ELF-1 (cell line): ENCODE results near the gene R3HDM1.
"Not testable (repeated sequence)": the region's sequence is repeated elsewhere in the genome, so short reads cannot be mapped to it uniquely, and the experiment has no call there.

Experiments
- DNase-seq: peaks from one replicate; pipeline ENCODE4 v3.0.0-alpha.2; 2016; ENCODE audit warnings: low read depth, low spot score

Gene R3HDM1

DNA sequence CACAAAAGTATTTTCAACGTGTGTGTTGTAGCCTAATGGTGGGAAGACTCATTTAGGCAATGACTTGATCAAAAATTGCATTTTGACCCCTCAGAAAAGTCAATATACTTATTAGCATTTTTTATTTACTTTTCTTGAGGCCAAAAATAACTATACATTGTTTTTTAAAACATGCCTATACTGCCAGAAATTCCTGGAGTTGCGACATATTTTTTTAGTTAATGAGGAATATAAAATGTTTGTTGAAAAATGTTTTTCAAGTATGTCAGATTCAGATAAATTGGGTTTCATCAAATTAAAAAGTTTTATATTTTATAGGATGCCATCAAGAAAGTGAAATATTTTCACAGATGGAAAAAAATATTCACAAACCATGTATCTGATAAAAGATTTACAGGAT lies 39.6 kb downstream of the R3HDM1 start:
- DNase-seq, result no peak

DNA sequence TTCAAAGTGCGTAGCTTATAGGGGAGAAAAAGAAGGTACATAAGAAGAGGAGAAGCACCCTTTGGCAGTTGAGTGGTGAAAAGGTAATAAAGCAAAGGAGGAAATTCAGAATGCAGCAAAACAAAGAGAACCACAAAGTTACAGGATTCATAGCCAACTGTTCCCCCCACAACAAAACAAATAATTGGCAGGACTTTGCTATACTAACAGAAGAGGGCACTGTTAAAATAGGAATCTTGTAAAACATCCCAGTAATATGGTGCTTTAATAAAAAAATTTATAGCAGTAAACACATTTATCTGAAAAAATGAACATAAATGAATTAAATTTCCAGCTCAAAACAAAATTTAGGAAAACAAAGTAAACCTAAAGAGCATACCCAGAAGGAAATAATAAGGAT lies 42.3 kb downstream of the R3HDM1 start:
- no peak for DNase-seq

DNA sequence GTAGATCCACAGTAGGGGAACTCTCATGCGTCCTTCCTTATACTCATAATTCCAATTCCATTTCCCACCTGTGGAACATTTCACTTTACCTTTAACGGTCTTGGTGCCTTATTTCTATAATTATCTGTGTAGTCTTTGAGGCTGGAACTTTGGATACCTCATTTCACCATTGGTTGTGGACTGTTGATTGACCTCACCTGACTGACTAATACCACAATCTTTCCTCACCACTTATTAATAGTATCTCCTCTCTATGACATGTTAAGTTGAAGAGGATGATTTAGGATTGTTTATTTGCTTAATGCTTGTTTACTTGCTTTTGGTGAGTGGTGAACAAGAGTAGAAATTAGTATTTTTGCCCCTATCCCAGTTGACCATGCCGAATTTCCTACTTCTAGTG lies 50.0 kb downstream of the R3HDM1 start:
- no peak for DNase-seq

DNA sequence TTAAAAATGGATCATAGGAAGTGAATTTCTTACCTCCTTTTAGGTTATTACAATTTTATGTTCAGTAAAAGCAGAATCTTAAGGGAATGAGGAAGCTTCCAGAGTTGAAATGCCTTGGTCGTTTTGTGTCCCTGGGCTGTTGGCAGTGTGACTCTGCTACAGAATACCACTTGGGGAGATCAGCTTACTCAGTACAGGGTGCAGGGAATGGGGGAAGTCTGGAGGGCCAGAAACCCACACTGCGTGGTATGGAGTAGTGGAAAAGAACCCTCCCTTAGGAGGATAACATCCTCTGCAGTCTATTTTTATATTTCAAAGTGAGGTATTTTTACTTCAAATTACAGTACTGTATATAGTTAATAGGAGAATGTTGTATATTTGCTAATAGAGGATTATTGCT lies 51.1 kb downstream of the R3HDM1 start:
- DNase-seq, result no peak

DNA sequence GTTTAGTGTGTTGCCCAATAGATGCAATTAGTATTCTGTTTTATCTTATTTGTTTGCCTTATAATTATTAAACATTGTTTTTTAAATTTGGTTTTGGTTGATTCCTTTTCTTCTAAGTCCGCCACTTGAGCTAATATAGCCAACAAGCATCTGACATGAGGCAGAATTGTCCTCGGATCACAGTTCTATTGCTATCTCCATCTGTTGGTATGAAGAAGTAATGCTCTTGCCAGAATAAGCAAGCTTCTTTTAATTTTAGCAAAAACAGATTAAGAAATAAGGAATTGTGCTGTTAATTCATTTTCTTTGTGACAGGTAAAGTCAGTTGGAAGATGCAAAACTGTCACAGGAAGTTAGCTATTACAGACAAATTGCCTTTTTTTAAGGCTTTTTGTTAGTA lies 54.3 kb downstream of the R3HDM1 start:
- DNase-seq, result no peak

DNA sequence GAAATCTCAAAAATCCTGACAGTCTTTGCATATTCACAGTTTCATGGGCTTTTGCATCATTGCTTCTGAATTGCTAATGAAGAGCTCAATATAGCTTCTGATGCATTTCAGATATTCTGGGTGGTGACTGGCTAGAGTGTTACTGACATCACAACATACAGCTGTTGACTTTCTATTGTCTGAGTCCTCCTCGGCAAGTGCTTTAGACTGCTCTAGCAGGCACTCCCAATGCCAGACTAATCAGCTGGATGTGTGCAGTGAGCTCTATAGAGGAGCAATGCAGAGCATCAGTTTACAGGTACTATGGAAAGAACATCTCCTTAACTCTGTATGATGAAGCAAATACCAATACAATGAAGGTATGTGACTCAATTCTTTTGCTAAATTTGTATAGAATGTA lies 54.9 kb downstream of the R3HDM1 start:
- no peak for DNase-seq

DNA sequence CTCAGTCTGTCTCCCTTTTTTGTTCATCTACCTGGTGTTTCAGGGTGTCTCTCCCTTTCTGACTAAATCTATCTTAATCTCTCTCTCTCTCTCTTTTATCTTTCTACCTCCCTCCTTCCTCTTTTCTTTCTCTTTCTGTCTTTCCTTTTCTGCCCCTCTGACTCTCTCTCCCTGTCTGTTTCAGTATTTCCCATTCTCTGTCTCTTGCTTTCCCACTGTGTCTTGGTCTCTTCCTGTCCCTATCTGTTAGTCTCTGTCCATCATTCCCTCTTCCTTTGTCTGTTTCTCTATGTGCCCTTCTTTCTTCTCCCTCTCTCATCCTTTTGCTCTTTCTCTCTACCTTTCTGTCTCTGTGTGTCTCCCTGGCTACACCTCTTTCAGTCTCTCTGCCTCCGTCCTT lies 56.7 kb downstream of the R3HDM1 start:
- DNase-seq, result no peak

DNA sequence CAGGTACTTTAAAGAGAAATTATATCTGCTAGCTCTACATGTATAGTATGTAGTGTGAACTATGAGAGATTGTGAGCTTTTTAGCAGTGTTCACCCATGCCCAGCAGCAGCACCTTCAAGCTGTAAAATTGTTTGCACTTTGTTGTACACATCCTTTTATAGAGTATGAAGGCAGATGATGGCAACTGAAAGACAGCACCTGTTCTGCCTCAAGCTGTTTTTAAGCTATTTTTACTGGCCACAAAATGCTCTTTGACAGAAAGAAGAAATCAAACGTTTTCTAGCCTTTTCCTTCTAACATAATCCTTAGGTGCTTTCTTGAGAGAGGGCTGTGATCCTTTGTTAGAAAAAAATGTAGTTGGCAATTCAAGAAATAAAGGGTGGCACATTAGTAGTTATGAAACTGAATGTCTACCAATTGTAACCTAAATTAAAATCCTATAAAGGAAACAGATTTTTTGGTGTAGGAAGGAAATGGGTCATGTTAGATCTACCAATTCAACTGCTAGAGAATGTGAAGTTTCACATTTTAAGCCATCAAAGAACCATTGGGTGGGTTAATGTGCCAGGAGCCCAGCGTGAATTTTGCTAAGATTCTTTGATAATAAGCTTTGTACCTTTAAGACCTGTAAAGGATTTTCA lies 59.5 kb downstream of the R3HDM1 start:
- DNase-seq, result no peak

DNA sequence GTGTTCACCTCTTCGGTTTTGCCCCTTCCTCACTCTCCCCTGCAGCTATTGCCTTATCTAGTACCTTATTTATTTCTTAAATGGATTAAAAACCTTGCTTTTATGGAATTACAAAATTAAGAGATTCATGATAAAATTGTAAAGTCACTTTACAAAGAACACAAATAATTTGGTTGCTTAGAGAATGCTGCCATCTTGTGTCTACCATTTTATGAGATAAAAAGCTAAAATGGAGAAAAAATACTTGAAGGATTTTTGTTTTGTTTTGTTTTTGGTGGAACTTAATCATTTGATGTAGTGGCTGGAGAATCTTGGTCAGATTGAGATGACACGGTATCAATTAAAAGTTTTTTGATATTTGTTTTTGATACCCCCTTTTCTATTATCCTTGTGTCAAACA lies 69.6 kb downstream of the R3HDM1 start:
- DNase-seq, result no peak

DNA sequence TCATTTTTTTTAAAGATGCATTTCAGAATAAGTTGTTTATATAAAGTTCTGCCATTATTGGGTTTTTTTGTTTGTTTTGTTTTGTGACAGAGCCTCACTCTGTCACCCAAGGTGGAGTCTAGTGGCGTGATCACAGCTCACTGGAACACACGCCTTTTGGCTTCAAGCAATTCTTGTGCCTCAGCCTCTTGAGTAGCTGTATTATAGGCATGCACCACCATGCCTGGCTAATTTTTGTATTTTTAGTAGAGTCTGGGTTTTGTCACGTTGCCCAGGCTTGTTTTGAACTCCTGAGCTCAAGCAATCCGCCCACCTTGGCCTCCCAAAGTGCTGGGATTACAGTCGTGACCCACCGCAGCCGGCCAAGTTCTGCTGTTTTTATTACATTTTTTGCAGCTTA lies 72.3 kb downstream of the R3HDM1 start:
- no peak for DNase-seq

DNA sequence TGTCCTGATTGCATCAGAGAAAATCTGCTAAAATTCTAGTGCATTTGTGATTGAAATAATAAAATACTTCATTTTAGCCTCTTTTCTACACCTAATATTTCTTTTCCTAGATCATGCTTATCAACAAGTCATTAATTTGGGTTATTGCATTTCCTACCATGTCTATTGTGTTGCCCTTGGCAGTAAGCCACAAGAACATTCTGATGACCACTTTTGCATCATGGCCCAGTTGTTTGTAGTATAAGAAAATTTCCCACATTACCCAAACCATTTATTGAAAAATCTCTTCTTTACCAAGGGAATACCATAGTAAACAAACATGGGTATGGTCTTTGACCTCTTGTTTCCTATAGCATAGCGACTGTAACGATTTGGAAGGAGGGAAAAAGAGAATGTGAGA lies 76.3 kb downstream of the R3HDM1 start:
- DNase-seq, result no peak

DNA sequence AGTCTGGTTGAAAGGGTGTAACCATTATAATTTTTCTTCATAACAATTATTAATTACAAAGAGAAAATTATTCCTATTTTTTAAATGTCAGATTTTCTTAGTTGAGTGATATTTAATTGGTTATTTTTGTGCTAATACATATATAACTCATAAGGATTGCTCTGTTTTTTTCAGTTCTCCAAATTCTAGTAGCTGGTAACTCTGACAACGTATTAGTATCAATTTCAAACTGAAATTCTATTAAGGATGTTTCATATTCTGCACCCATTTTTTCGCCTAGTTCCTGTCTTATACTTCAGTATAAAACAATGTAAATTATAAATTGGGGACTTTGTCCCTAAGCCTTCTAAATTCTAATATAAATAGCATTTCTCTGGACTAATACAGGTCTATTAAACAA lies 81.0 kb downstream of the R3HDM1 start:
- no peak for DNase-seq

DNA sequence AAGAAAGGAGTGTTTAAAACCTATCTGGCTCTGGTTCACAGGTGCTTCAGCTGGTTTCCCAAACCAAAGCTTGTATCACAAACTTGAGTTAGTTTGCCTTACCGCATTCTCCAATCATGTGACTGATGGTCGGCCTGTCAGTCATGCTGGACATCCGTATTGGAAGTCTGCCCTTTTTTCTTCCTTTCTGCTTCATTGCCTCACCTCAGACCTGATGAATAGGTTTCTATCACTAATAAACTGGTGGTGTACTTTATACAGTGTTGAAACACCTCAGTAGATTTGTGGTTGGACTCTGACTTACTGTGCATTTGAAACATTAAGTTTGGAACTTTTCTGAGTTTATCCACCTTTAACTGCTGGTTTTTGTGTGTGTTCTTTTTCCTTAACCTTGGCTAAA lies 84.1 kb downstream of the R3HDM1 start:
- DNase-seq, result no peak

DNA sequence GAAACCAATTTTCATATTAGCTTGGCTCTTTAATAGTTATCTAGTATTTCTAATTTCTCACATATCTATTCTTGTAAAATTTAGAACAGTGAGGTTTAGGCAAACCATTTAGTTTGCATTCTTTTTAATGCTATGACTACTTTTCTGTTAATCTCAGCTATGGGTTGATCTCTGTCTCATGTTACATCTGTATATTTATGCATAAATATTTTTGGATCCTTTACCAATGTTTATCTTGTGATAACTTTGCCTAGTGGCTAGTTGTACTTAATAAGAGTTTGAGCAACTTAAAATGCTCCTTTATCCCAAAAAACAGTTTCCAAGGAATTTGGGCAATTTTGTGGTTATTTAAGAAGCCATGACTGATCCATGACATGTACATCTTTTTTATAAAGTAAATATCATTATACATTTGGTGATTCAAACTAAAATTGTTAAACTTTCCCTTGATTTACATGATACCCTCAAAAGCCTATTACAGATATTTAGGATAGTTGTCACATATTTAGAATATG lies 86.3 kb downstream of the R3HDM1 start:
- no peak for DNase-seq

DNA sequence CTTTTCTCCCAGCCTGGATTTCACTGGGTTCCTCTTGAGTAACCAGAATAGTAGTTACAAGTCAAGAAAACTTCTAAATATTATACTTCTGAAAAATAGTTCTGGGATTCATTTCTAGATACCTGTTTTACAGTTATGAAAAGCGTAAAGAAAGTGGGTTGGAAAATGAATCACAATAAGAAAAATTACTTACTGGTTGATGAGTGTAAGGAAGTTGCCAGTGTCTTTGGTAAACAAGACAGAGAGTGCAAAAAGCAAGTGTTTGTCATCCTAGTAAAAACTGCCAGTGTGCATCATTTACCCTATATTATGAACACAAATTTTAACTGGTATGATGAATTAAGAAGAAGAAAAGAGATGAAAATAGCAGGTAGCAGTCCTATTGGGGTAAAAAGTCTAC lies 88.9 kb downstream of the R3HDM1 start:
- DNase-seq, result no peak

DNA sequence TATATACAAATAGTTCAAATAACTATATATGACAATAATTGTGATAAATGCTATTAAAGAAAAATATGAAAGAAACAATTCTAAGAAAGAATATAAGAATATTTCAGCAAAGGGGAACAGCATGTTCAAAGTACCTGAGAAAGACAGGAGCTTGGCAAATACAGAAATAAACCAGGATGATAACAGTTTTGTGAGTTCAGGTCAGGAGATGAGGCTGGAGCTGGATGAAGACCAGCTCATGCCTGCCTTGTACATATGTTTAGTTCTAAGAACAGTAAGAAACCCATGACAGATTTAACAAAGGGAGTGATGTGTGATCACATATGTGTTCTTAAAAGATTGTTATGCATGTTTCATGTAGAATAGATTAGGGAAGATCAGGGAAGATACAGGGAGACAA lies 98.2 kb downstream of the R3HDM1 start:
- no peak for DNase-seq

DNA sequence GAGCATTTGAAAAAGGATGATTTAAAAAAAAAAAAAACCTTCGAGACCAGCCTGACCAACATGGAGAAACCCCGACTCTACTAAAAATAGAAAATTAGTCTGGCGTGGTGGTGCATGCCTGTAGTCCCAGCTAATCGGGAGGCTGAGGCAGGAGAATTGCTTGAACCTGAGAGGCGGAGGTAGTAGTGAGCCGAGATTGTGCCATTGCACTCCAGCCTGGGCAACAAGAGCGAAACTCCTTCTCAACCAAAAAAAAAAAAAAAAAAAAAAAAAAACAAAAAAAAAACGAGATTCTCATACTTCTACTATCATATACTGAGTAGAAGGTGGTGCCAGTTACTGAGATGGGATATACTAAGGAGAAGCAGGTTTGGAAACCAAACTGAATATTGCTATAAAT lies 98.8 kb downstream of the R3HDM1 start:
- not testable (repeated sequence) for DNase-seq

DNA sequence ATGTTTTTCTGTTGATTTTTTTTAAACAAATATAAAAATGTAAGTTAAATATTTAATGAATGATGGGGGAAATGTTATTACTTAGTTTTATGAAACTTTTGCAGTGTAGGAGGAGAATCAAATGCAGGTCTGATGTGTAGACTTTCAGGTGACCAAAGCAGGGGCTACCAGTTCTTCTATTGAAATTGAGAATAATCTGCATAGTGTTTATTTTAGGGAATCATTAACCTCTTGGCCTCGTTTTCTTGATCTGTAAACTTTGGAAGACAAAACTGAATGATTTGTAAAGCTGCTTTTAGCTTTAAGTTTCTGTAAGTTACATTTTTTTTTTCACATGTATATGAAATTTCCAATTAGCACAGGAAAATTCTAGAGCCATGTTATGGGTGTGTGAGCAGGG lies 99.2 kb downstream of the R3HDM1 start:
- DNase-seq, result no peak

DNA sequence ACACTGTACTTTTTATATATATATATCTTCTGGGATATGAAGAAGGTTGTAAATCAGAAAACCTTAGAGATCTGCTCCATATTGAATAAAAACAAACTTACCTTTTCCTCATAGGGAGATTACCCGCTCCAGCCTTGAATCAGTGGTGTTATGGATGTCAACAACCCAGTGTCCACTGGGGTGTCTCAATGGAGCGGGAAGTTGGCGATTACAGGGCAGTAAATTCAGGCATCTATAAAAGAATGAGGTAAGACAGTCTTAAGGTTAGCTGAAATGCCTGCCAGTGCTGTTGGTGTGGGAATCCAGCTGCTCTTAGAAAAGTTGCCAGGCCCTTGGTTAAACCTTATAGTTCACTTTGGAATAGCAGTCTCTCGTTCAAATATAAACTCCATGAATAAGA lies 102.3 kb downstream of the R3HDM1 start:
- no peak for DNase-seq

DNA sequence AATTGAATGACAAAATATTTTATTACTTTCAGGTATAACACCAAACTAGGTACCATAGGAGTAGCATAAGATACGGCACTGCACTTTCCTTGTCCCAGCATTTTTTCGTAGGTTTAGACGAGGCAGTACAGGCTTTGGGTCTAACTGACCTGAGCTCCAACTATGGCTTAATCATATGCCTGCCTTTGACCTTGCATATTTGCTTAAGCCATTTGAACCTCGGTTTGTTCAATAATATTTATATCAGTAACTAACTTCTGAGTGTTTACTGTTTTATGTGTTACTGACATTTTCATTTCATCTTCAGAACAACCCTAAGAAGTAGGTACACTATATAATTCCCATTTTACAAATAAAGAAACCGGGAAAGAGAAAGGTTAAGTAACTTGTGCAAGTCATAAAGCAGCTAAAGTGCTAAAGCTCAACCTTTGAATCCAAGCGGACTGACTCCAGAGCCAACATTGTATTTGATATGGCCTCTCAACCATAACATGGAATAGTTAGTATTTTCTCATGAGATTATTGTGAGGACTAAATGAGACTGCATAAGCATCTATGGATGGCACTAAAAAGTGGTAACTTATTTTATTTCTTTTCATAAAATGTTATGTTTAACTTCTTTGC lies 104.0 kb downstream of the R3HDM1 start:
- no peak for DNase-seq

DNA sequence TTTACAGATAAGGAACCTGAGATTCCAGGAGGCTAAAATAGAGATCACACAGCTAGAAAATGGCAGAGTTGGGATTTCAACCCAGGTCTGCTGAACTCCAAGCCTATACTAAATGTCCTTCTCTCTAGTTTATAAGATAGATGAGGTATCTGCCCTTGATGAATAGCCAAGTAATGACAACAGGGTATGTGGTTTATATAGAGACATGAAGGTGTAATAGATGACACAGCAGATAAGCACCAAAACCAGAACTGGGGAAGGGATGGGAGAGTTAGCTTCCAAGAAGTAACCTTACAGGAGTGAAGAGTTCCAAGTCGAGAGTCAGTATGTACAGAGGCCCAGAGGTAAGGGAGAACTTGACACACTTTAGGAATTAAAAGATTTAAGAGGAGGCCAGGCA lies 105.7 kb downstream of the R3HDM1 start:
- no peak for DNase-seq

DNA sequence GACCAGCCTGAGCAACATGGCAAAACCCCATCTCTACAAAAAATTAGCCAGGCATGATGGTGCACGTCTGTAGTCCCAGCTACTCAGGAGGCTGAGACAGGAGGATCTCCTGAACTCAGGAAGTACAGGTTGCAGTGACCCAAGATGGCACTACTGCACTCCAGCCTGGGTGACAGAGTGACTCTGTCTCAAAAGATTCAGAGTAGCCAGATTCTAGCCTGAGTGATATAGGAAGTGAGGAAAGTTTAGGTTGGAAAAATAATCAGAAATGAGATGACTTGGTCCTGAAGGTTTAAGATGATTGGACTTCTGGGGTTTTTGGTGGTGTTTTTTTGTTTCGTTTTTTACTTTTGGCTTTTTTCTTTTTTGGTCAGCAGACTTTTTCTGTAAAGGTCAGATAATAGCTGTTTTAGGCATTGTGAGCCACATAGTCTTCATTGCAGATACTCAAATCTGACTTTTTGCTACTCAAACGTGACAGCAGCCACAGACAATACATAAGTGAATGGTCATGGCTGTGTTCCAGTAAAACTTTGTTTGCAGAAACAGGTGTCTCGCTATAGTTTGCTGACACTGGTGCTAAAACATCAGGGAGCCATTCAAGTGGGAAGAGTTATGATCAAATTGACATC lies 106.3 kb downstream of the R3HDM1 start:
- no peak for DNase-seq

DNA sequence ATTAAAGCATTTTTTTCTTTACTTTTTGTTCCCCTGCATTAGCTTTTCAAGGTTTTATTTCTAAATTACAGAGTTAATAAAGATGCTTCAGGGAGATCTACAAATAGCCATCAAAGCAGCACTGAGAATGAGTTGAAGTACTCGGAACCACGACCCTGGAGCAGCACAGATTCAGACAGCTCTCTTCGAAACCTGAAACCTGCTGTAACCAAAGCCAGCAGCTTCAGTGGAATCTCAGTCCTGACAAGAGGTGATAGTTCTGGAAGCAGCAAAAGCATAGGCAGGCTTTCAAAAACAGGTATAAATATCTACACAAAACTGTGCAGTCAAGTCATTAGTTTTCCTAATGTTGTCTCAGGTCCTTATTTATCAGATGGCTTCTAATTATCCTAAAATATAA lies 107.5 kb downstream of the R3HDM1 start:
- DNase-seq, result no peak
